GM19468 (cell line): ENCODE data around the gene DYNLL2.
"Not testable (repeated sequence)": the region's sequence is repeated elsewhere in the genome, so short reads cannot be mapped to it uniquely, and the experiment has no call there.

Experiments
- ATAC-seq: cut with Tn5 transposase; IDR thresholded peaks from one replicate; pipeline ENCODE4 v1.9.1; 2021; ENCODE audit warnings: mild to moderate bottlenecking, moderate library complexity, moderate number of reproducible peaks; ENCODE audit not compliant: unreplicated experiment; ENCODE audit errors: extremely low read depth

DYNLL2 gene

DNA sequence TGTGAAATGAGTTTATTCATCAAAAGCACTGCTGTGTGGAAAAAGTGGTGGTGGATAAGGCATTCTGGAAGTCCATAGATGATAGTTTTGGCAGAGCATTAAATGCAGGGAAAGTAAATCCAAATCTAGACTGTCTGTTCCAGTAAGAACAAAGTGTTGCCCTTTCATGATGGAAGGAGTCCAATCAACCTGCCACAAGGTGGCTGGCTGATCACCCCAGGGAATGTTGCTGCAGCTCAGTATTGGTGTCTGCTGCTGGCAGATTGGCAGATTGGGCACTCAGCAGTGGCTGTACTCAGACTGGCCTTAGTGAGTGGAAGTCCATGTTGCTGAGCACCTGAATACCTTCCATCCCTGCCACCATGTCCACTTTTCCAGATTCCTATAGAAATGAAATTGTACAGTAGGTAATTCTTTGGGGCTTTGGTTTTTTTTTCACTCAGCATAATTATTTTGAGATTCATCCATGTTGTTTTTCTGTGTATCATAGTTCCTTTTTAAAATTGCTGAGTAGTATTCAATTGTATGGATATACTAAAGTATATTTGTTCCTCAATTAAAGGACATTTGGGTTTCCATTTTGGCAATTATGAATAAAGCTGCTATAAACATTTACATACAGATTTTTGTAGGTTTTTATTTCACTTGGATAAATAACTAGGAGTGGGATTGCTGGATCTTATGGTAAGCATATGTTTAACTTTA is 14.3 kb downstream of the DYNLL2 start:
- ATAC-seq = no peak

DNA sequence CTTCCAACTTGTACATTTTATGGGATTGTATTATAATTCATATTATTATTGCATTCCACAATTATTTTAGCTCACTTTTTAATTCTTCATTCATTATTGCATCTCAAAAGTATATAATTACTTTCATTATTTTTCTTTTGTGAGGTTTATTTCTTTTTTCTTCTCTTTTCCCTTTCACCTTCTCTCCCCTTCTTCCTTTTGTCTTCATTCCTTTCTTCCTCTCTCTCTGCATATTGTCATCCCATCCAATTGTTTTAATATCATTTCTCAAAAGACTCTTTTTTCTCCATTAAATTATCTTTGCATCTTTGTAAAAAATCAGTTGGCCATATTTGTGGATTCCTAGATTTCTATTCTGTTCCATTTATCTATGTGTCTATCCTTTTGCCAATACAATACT is 17.3 kb downstream of the DYNLL2 start:
- no peak for ATAC-seq

DNA sequence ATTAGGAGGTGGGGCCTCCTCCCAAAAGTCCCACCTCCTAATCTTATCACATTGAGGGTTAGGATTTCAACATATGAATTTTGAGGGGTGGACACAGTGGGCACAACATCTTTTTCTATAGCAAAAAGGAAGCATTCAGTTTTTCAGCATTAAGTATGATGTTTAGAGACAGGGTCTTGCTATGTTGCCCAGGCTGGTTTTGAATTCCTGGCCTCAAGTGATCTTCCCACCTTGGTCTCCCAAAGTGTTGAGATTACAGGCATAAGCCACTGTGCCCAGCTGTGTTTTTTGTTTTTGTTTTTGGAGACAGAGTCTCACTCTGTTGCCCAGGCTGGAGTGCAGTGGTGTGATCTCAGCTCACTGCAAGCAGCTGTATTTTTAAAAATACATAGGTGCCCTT is 18.7 kb downstream of the DYNLL2 start:
- ATAC-seq = not testable (repeated sequence)

DNA sequence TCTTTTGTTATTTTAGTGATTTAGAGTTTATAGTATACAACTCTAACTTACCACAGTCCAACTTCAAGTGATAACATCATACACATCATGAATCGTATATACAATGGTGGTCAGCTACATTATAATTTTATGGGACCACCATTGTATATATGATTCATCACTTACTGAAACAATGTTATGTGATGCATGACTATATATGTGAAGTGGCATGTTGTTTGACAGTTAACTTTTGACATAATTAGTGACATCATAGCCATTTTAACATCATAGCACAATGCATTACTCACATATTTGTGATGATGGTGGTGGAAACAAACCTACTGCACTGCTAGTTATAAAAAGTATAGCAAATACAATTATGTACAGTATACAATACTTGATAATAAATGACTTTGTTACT is 21.9 kb downstream of the DYNLL2 start:
- no peak for ATAC-seq

DNA sequence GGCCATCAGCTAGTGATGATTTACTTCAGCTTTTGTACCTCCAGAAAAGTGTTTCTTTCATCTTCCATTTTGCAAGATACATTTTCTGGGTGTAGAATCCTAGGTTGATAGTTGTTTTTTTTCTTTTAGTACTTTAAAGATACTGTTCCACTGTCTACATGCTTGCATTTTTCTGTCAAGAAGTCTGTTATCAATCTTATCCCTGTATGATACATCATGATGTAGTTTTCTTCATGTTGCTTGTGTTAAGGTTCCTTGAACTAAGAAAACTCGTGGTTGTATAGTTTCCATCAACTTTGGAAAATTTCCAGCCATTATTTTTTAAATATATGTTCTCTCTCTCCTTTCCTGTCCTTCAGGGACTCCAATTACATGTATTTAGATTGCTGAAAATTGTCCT is 24.1 kb downstream of the DYNLL2 start:
- ATAC-seq = no peak

DNA sequence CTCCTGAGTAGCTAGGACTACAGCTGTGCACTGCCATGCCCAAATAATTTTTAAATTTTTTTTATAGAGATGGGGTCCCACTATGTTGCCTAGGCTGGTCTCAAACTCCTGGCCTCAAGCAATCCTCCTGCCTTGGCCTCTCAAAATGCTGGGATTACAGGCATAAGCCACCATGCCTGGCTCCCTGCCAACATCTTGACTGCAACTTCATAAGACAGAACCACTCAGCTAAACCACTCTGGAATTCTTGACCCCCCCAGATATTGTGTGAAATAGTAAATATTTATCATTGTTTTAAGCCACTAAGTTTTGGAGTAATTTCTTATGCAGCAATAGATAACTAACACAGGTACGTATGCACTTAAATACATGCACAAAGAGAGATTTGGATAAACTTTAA is 26.0 kb downstream of the DYNLL2 start:
- ATAC-seq = no peak

DNA sequence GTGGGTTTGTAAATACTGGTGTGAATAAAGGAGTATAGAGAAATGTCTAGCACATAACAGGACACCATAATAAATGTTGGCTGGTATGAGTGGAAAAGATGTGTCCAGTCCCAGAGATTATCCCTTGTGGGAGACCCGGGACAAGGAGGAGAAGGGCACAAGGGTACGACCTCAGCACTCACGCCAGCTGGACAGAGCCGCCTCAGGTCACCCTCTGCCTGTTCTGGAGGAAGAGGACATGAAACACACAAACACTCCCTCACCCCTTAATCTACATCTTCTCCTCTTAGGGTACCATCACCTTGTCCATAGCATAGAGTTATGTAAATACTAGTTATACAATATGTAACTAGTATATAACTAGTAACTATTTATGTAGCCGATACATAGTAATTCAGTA is 26.8 kb downstream of the DYNLL2 start:
- no peak for ATAC-seq

DNA sequence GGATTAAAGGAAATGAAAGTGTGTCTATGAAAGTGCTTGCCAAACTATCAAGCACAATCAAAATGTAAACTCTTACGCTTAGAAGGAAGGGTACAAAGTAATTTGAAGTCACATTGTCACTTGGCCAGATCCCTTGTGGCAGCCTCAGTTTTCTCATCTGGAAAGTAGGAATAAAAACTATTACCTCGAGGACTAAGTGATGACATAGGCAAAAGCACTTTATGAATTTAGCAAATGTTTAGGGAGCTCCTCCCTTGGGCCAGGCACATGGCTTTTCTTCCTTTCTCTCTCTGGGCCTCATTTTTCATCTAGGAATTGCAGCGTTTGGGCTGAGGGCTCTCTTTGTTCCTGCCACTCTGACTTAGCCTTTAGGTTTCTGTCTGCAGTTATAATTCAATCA is 28.5 kb downstream of the DYNLL2 start:
- ATAC-seq = no peak

DNA sequence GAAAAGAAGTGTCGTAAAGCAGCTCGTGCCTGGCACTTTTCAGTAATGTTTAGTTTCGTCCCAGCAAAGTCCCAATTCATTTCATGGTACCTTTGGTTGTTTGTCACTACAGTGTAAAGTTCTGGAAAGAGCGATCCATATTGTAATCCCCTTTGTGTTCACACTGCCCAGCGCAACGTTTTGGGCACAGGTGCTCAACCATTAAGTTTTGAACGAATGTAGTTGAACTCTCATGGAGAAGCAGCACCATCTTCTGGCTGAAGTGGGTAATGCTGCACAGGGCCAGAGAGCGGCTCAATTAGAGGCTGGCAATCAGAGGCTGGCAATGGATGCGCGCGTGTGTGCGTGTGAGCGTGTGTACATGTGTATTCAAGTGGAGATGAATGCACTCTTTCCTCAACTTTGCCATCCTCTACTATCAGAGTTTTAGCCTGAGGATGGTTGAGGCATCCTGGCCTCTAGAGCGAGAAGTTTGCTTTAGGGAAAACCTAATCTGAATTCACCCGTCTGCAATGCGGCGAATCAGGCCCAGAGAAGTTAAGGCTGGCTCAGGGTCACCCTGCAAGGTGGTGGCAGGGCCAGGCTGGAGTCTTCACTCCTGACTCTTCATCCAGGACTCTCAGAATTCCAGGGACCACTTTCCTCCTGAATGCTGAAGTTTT is 29.9 kb downstream of the DYNLL2 start:
- no peak for ATAC-seq

DNA sequence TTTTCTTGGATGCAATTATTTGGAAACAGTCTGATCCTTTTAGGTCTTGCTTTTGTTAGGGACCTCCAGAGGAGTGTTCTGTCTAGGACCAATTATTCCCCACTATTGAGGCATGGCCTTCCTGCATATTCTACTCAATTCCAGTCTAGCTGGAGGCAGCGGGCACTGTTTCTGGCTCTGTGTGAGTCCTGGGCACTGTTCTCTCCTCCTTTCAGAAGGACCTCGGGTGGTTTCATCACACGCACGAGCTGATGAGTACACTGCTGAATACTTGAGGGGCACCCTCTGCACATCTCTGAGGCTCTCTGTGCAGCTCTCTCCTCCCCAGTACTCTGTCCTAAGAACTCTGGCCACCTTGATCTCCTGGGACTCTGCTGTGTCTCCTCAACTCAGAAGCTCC is 30.7 kb downstream of the DYNLL2 start:
- ATAC-seq = no peak

DNA sequence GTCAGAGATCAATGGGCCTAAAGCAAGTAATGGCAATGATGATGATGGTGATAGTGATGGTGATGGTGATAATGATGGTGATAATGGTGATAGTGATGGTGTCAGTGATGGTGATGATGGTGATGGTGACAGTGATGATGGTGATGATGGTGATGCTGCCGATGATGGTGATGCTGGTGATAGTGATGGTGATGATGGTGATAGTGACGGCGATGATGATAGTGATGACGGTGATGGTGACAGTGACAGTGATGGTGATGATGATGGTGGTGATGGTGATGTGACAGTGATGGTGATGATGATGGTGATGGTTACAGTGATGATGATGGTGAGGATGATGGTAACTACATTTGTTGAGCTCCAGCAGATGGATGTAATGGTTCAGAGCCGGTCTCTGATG is 34.2 kb downstream of the DYNLL2 start:
- ATAC-seq = no peak

DNA sequence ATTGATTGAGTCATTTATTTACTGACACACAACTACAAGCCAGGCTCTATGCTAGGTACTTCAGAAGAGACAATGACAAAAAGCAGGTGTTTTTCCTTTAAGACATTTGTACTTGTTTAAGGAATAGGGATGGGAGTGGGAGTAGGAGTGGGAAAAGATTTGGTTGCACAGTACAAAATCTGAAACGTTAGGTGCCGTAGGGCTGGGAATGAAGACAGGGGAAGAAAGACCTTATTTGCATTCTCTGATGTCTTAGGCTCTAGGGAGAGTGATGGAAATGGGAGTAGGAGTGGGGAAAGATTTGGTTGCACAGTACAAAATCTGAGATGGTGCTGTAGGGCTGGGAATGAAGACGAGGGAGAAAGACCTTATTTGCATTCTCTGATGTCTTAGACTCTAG is 36.3 kb downstream of the DYNLL2 start:
- ATAC-seq = no peak

DNA sequence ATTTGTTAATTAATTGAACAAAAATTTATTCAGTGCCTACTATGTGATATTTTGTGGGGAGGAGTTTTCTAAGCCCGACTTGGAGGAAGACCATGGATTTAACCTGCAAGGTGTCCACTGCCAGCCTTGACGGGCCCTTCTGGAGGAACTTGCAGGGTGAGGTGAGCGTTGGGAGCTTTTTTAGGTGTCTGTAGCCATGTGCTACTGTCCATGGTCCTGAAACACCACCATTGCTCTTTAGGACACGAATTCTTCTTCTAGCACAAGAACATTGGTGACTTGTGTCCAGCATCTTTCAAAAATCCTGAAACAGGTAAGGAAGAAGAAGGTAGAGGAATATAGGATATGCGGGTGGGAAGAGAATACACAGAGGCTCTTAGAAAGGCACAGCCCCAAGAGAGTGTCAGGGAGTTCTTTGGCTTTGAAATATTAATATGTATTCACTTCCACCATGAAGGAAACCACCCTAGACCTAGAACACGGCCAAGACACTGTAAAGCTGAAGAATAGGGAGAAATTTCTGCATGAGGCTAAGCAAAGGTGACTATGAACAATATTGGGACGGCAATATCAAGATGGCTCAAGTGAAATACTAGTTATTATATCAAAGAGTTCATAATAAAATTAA is 37.1 kb downstream of the DYNLL2 start:
- no peak for ATAC-seq

DNA sequence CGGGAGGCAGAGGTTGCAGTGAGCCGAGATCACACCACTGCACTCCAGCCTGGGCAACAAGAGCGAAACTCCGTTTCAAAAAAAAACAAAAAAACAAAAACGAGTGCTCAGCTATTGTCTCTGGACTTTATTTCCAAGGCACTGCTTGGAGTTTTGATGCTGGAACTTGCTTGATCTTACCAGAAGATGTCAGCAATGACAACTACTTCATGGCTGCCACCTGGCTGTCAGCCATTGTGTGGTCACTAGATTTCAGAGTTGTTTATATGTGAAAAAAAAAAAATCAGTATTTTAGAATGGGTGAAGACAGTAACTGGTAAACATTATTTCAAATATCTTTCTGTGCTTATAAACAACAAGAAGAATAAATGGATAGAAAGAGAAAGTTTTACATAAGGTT is 38.7 kb downstream of the DYNLL2 start:
- ATAC-seq = no peak

DNA sequence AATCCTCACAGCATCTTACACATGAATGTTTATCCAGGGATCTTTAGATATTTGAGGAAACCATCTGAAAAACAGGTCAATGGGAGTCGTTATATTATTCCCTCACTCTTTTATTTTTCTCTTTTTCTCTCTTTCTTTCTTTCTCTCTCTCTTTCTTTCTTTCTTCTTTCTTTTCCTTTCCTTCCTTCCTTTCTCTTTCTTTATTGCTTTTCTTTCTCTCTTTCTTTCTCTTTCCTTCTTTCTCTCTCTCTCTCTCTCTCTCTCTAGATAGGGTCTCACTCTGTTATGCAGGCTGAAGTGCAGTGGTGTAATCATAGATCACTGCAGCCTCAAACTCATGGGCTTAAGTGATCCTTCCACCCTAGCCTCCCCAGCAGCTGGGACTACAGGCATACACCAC is 44.6 kb downstream of the DYNLL2 start:
- ATAC-seq = no peak

DNA sequence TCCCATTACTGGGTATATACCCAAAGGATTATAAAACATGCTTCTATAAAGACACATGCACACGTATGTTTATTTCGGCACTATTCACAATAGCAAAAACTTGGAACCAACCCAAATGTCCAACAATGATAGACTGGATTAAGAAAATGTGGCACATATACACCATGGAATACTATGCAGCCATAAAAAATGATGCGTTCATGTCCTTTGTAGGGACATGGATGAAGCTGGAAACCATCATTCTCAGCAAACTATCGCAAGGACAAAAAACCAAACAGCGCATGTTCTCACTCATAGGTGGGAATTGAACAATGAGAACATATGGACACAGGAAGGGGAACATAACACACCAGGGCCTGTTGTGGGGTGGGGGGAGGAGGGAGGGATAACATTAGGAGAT is 49.5 kb downstream of the DYNLL2 start:
- ATAC-seq = not testable (repeated sequence)

DNA sequence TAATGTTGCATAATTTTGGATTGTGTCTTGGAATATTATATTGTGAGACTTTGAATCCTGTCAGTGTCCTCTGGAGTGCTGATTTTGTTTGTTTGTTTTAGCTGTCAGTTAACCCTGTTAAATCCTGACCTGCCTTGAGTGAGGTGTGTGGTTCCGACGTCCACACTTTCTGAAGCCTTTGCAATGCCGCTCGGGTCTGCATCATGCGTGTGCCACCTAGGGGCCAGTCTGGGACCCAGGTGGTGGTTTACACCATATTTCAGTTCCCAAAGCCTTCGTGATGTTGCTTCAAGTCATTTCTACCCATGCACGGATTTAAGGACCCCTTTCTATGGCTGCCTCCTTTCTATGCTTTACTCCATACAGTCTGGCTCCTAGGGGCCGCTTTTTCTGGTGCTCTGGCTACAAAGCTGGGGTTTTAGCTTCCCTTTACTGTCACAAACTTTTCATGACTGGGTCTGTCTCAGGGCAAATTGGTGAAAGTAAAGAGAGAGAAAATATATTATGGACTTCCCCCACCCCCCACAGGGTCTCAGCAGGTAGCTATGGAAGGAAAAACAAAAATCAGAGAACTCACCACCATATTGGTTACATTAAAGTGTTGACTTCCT is 53.6 kb downstream of the DYNLL2 start:
- ATAC-seq = no peak

DNA sequence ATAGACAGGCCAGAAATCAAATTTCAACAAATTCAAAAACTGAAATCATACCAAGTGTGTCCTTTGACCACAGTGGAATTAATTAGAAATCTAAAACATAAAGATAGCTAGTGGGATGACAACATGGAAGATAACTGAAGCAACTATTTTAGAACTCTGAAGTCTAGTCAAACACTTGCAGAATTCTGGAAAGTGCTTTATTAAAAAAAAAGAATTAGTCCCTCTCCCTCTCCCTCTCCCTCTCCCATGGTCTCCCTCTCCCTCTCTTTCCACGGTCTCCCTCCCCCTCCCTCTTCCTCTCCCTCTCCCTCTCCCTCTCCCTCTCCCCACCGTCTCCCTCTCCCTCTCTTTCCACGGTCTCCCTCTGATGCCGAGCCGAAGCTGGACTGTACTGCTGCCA is 58.3 kb downstream of the DYNLL2 start:
- no peak for ATAC-seq

DNA sequence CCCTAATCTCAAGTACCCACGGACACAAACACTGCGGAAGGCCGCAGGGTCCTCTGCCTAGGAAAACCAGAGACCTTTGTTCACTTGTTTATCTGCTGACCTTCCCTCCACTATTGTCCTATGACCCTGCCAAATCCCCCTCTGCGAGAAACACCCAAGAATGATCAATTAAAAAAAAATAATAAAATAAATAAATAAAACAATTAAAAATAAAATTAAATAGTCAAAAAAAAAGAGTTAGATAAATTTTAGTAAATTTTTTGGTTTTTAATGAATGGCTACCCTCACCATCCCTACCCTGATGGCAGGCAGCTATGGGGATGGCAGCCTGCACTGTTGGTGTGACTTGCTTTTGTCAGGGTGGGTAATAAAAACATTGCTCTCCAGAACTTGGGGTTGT is 60.1 kb downstream of the DYNLL2 start:
- not testable (repeated sequence) for ATAC-seq

DNA sequence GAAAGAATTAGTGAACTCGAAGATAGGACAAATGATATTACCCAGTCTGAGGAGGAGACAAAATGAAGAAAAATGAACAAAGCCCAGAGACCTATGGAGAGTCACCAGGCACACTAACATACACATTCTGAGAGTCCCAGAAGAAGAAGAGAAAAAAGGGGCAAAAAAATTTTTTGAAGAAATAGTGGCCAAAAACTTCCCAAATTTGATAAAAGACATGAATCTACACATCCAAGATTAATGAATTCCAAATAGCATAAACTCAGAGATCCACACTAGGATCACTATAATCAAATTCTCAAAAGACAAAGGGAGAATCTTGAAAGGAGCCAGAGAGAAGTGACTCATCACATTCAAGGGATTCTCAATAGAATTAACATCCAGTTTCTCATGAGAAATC is 61.6 kb downstream of the DYNLL2 start:
- no peak for ATAC-seq
